Nephron progenitor cell (in vitro differentiated cells): Measurements from ENCODE around the gene LST1.

Source experiments
- DNase-seq: peaks from one replicate; pipeline ENCODE4 v3.0.0; 2021
- H3K27ac Mint-ChIP-seq: 2 replicates; pipeline ENCODE4 v1.8.0; 2021; ENCODE audit warnings: mild to moderate bottlenecking, moderate library complexity, mixed read lengths
- H3K27me3 Mint-ChIP-seq: 2 replicates; pipeline ENCODE4 v1.8.0; 2021; ENCODE audit warnings: mild to moderate bottlenecking, low read depth, mixed read lengths; ENCODE audit not compliant: poor library complexity
- H3K36me3 Mint-ChIP-seq: 2 replicates; pipeline ENCODE4 v1.8.0; 2021; ENCODE audit warnings: low read depth, mixed read lengths
- H3K4me1 Mint-ChIP-seq: 2 replicates; pipeline ENCODE4 v1.8.0; 2021; ENCODE audit warnings: mixed read lengths
- H3K4me3 Mint-ChIP-seq: 2 replicates; pipeline ENCODE4 v1.8.0; 2021; ENCODE audit warnings: mild to moderate bottlenecking, moderate library complexity, mixed read lengths
- H3K9me3 Mint-ChIP-seq: 2 replicates; pipeline ENCODE4 v1.8.0; 2021; ENCODE audit warnings: mild to moderate bottlenecking, moderate library complexity, mixed read lengths
- TF ChIP-seq, protein P1 (sequence below): fragments of 200-600 bp; sonication (generic); IDR thresholded peaks from 2 replicates; pipeline ENCODE4 v1.5.0; 2021; ENCODE audit warnings: antibody characterized with exemption

Gene LST1

DNA sequence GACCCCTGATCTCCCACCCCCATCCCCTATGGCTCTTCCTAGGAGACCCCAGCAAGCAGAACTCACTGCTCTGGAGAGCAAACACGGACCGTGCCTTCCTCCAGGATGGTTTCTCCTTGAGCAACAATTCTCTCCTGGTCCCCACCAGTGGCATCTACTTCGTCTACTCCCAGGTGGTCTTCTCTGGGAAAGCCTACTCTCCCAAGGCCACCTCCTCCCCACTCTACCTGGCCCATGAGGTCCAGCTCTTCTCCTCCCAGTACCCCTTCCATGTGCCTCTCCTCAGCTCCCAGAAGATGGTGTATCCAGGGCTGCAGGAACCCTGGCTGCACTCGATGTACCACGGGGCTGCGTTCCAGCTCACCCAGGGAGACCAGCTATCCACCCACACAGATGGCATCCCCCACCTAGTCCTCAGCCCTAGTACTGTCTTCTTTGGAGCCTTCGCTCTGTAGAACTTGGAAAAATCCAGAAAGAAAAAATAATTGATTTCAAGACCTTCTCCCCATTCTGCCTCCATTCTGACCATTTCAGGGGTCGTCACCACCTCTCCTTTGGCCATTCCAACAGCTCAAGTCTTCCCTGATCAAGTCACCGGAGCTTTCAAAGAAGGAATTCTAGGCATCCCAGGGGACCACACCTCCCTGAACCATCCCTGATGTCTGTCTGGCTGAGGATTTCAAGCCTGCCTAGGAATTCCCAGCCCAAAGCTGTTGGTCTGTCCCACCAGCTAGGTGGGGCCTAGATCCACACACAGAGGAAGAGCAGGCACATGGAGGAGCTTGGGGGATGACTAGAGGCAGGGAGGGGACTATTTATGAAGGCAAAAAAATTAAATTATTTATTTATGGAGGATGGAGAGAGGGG is 12.6 kb upstream of the LST1 start:
- TF ChIP-seq, protein P1, sequence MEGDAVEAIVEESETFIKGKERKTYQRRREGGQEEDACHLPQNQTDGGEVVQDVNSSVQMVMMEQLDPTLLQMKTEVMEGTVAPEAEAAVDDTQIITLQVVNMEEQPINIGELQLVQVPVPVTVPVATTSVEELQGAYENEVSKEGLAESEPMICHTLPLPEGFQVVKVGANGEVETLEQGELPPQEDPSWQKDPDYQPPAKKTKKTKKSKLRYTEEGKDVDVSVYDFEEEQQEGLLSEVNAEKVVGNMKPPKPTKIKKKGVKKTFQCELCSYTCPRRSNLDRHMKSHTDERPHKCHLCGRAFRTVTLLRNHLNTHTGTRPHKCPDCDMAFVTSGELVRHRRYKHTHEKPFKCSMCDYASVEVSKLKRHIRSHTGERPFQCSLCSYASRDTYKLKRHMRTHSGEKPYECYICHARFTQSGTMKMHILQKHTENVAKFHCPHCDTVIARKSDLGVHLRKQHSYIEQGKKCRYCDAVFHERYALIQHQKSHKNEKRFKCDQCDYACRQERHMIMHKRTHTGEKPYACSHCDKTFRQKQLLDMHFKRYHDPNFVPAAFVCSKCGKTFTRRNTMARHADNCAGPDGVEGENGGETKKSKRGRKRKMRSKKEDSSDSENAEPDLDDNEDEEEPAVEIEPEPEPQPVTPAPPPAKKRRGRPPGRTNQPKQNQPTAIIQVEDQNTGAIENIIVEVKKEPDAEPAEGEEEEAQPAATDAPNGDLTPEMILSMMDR = no peak
- Mint-ChIP-seq H3K9me3 (no peaks in the 10 kb centered on the region), H3K27me3 (peaks cover 53% of the 10 kb centered on the region), H3K36me3 (no peaks in the 10 kb centered on the region), H3K27ac (peak overlapping the region; percentile 40), H3K4me3 (no peak overlapping the region), H3K4me1 (peaks cover 37% of the 10 kb centered on the region)
- DNase-seq = no peak

DNA sequence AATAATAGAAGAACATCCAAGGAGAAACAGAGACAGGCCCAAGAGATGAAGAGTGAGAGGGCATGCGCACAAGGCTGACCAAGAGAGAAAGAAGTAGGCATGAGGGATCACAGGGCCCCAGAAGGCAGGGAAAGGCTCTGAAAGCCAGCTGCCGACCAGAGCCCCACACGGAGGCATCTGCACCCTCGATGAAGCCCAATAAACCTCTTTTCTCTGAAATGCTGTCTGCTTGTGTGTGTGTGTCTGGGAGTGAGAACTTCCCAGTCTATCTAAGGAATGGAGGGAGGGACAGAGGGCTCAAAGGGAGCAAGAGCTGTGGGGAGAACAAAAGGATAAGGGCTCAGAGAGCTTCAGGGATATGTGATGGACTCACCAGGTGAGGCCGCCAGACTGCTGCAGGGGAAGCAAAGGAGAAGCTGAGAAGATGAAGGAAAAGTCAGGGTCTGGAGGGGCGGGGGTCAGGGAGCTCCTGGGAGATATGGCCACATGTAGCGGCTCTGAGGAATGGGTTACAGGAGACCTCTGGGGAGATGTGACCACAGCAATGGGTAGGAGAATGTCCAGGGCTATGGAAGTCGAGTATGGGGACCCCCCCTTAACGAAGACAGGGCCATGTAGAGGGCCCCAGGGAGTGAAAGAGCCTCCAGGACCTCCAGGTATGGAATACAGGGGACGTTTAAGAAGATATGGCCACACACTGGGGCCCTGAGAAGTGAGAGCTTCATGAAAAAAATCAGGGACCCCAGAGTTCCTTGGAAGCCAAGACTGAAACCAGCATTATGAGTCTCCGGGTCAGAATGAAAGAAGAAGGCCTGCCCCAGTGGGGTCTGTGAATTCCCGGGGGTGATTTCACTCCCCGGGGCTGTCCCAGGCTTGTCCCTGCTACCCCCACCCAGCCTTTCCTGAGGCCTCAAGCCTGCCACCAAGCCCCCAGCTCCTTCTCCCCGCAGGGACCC is 11.7 kb upstream of the LST1 start:
- H3K36me3 Mint-ChIP-seq = no peaks in the 10 kb centered on the region
- no peaks in the 10 kb centered on the region for H3K9me3 Mint-ChIP-seq
- TF ChIP-seq, protein P1 = no peak
- DNase-seq = no peak
- peak overlapping the region; percentile 40 for H3K27ac Mint-ChIP-seq
- H3K4me3 Mint-ChIP-seq = no peak overlapping the region
- peaks cover 47% of the 10 kb centered on the region for H3K27me3 Mint-ChIP-seq
- H3K4me1 Mint-ChIP-seq = peaks cover 37% of the 10 kb centered on the region

DNA sequence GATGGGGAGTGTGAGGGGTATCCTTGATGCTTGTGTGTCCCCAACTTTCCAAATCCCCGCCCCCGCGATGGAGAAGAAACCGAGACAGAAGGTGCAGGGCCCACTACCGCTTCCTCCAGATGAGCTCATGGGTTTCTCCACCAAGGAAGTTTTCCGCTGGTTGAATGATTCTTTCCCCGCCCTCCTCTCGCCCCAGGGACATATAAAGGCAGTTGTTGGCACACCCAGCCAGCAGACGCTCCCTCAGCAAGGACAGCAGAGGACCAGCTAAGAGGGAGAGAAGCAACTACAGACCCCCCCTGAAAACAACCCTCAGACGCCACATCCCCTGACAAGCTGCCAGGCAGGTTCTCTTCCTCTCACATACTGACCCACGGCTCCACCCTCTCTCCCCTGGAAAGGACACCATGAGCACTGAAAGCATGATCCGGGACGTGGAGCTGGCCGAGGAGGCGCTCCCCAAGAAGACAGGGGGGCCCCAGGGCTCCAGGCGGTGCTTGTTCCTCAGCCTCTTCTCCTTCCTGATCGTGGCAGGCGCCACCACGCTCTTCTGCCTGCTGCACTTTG is 10.7 kb upstream of the LST1 start, which contains the start of gene TNF:
Gene TNF, plus strand, starts transcription at position 231 of the 567 bp plus-strand sequence. Its CDS starts 177 bp downstream, at position 408.
- DNase-seq = no peak
- TF ChIP-seq, protein P1 = no peak
- Mint-ChIP-seq H3K36me3 (no peaks in the 10 kb centered on the region), H3K4me3 (no peak within 1 kb of the TSS), H3K27ac (no peak within 1 kb of the TSS), H3K27me3 (peaks cover 45% of the 10 kb centered on the region), H3K9me3 (no peaks in the 10 kb centered on the region), H3K4me1 (peaks cover 39% of the 10 kb centered on the region)

DNA sequence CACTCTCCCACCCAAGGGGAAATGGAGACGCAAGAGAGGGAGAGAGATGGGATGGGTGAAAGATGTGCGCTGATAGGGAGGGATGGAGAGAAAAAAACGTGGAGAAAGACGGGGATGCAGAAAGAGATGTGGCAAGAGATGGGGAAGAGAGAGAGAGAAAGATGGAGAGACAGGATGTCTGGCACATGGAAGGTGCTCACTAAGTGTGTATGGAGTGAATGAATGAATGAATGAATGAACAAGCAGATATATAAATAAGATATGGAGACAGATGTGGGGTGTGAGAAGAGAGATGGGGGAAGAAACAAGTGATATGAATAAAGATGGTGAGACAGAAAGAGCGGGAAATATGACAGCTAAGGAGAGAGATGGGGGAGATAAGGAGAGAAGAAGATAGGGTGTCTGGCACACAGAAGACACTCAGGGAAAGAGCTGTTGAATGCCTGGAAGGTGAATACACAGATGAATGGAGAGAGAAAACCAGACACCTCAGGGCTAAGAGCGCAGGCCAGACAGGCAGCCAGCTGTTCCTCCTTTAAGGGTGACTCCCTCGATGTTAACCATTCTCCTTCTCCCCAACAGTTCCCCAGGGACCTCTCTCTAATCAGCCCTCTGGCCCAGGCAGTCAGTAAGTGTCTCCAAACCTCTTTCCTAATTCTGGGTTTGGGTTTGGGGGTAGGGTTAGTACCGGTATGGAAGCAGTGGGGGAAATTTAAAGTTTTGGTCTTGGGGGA is 10.0 kb upstream of the LST1 start:
- H3K27ac Mint-ChIP-seq = no peak overlapping the region
- H3K36me3 Mint-ChIP-seq = no peaks in the 10 kb centered on the region
- H3K4me3 Mint-ChIP-seq = no peak overlapping the region
- H3K27me3 Mint-ChIP-seq = peaks cover 46% of the 10 kb centered on the region
- DNase-seq = no peak
- TF ChIP-seq, protein P1 = no peak
- H3K9me3 Mint-ChIP-seq = no peaks in the 10 kb centered on the region
- H3K4me1 Mint-ChIP-seq = peaks cover 46% of the 10 kb centered on the region

DNA sequence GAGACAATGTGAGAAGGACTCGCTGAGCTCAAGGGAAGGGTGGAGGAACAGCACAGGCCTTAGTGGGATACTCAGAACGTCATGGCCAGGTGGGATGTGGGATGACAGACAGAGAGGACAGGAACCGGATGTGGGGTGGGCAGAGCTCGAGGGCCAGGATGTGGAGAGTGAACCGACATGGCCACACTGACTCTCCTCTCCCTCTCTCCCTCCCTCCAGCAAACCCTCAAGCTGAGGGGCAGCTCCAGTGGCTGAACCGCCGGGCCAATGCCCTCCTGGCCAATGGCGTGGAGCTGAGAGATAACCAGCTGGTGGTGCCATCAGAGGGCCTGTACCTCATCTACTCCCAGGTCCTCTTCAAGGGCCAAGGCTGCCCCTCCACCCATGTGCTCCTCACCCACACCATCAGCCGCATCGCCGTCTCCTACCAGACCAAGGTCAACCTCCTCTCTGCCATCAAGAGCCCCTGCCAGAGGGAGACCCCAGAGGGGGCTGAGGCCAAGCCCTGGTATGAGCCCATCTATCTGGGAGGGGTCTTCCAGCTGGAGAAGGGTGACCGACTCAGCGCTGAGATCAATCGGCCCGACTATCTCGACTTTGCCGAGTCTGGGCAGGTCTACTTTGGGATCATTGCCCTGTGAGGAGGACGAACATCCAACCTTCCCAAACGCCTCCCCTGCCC is 9.0 kb upstream of the LST1 start:
- DNase-seq = no peak
- Mint-ChIP-seq H3K4me3 (no peak overlapping the region), H3K36me3 (no peaks in the 10 kb centered on the region), H3K27ac (peak overlapping the region; percentile 93), H3K27me3 (peaks cover 48% of the 10 kb centered on the region), H3K4me1 (peaks cover 55% of the 10 kb centered on the region), H3K9me3 (no peaks in the 10 kb centered on the region)
- TF ChIP-seq, protein P1 = no peak
